Left lobe of liver (tissue), 2 donors: ENCODE data around the gene GLIS1. TPM values are rescaled to one million over a fixed set of nuclear protein-coding genes. Genes with fewer than 3 reads are reported as not detected.
A peak's percentile ranks its signal among the peaks of the same experiment; 100 is the strongest.

Source experiments
- ATAC-seq: fragments of 200-7000 bp; cut with Tn5 transposase; one replicate; pipeline ENCODE4 v1.9.1; 2020; ENCODE audit warnings: mild to moderate bottlenecking, moderate library complexity
- DNase-seq: peaks from one replicate; pipeline ENCODE4 v3.0.0-alpha.2; 2020; ENCODE audit warnings: low spot score
- total RNA-seq: library from RNA; stranded (reverse); gene quantifications from one replicate; pipeline ENCODE4 v1.2.1, GENCODE V29; 2021
- donor health status: DM: no; HTN: no; CAD: no; lungs with moderate emphysema.
- donor health status: DM: no; HTN: yes; CAD: no.

Gene GLIS1
- total RNA-seq, 1 donor from 2014 or later: not detected

DNA sequence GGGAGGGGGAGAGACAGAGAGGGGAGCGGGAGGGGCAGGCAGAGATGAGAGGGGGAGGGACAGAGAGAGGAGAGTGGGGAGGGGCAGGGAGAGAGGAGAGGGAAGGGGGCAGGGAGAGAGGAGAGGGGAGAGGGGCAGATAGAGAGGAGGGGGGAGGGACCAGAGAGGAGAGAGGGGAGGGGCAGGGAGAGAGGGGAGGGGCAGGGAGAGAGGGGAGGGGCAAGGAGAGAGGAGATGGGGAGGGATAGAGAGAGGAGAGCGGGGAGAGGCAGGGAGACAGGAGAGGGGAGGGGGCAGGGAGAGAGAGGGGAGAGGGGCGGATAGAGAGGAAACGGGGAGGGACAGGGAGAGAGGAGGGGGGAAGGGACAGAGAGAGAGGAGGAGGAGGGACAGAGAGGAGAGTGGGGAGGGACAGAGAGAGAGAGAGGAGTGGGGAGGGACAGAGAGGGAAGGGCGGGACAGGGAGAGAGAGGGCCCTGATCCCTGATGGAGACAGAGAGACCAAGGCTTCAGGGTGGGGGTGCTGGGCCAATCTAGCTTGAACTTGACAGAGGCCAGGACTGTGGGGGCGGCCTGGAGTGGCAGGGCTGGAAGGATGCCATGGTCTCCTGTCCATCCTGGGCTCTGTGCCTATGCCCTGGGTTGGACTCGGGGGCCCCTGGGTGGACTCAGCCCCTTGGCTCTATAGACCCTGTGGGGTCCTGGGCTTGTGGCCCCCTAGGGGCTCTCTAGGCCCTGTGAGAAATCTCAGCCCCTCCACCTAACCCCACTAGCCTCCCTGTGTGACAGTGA is 236.1 kb downstream of the GLIS1 start:
- ATAC-seq: no peak
- DNase-seq: no peak

DNA sequence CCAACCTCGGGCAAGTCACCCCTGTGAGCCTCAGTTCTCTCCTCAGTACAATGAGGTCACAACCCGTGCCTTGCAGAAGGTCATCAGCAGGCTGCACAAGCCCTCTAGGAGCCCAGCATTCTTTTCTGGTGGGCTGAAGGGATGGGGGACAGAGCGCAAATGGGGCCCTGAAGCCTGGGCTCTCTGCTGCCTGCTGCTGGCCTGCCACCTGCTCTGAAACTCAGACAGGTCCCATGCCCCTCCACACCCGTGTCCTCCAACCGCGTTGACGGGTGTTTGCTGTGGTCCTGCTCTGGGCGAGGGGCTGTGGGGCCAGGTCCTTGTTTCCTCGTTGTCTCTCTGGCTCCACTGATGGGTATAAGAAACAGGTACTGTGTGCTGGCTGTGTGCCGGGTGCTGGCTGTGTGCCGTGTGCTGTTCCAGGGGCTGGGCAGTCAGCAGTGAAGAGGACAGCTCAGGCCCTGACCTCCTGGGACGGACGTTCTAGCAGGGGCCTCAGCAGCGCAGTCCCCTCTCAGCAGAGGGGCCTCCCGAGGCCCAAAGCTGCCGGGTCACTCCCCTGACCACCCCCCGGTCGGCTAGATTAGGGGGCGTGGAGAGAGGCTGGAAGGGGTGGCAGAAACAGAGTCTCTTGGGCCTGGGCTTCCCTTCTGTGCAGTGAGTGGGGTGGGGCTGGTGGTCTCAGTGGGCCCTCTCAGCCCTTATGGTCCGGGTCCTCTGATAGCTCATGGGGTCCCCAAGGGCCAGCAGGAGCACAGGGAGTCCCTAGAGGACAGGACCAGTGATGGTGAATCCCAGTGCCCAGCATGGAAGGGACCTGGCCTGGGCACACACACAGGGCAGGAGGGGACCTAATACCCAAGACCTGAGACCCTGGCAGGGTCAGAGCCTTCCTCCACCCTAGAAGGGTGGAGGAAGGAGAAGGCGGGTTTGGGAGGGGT is 237.6 kb downstream of the GLIS1 start:
- ATAC-seq (no peak), DNase-seq (no peak)

DNA sequence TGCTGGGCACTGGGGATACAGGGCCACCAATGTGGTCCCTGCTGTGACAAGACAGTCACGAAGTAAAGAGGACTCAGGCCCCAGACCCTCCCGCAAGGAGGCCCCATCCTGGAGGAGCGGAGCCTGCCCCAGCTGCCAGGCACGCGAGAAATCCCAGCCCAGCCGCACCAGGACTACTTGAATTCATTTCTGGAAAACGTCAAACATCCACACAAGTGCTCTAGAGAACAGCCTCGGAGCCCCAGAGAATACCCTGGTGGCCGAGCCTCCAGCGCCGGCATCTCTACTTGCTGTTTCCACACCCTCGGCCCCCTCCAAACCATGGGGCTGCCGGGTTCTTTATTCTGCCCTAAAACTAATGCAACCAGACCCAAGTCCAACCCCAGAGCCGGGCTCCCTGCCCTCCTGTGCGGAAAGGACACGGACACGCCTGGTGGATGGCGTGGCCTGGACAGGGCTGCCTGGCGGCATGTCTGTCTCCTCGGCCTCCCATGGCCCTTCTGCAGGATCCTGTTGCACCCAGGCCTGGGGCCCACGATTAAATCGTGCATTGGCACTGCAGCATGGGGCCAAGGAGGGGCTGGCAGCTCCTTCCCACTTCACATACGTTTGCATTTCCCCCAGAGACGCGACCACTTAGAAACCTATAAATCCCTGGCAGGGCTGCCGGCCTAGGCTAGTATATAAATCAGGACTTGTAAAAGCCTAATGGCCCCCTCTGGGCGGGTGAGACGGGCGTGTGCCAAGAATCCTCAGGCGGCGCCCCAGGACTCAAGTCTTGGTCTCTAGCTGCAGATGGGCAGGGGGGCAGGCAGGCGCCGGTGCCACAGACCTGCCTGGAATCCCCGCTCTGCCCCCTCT is 238.5 kb downstream of the GLIS1 start:
- no peak for ATAC-seq
- no peak for DNase-seq

- ATAC-seq: no peak
- DNase-seq: no peak
Measured at GRCh38 chr1:53499257-53500203, 239.4 kb downstream of the GLIS1 start.

DNA sequence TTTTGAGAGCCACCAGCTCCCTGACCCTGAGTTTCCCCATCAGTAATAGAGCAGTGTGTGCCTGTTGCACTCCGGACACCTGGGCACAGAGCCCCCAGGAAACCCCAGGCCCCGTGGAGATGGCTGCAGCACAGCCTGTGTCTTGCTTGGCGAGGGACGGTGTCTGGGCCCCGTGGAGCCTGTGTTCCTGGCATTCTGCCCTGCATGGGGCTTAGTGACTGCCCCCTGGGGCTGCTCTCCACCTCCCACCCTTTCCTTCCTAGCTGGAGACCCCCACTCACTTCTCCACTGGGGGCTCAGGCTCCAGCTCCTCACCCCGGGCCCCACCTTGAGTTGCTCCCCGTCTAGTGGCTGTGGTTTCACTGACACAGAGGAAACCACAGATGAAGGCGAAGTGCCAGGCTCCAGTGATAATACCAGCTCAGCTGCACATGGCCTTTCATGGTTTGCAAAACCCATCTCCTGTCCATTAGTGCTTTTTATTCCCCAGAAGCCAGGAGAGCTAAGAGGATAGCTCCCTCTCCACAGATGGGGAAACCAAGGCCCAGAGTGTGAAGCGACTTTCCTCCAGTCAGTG is 240.3 kb downstream of the GLIS1 start:
- DNase-seq (no peak), ATAC-seq (no peak)

DNA sequence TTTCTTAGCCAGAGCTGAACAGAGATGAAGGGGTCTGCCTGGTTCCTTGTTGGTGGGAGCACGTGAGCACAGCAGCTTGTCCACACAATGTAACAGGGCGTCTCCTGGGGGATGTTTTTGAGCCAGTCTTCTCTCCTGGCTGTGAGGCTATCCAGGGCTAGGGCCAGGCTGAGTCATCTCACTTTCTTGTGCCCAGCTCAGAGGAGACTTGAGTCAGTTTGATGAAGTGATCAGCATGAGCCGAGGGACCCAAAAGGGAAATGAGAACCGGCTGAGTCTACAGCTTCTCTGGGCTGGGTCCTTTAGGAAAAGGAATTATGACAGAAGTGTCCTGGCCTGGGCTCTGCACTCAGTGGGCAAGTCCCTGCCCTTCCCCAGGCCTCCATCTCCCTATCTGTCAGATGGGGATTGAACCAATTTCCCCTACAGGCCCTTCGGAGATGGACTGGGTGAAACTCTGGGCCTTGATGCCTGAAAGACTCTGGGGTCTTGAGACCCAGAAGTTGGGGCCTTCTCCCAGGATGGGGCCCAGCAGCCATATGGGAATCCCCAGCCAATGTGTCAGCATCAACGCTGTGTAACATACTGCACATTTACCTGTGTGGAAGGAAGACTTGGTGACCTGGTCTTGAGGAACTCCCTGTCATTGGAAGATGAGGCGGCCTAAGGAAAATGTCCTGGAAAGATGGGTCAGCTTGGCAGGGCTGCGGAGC is 243.2 kb downstream of the GLIS1 start:
- no peak for ATAC-seq
- no peak for DNase-seq

DNA sequence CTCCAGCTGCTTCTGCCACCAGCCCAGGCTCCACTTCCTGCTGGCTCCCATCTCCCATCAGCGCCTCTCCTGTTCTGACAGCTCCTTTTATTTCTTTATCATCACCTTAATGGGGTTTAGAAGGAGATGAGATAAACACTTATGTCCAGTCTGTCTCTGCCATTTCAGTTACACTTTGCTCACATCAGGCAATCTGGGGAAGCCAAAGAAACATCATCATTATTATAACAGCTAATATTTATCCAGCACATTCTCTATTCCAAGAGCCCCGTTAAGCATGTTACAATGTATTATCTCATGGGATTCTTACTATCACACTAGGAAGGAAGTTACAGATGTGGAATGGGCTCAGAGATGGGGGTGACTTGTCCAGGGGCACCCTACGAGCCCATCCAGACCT is 248.6 kb downstream of the GLIS1 start:
- ATAC-seq (no peak), DNase-seq (no peak)

GRCh38 chr1:53486395-53487026 is 252.5 kb downstream of the GLIS1 start:
- no peak for DNase-seq
- ATAC-seq: no peak

- DNase-seq: peak; percentile 69
- peak; percentile 95 for ATAC-seq
Measured at GRCh38 chr1:53485478-53486394, 253.2 kb downstream of the GLIS1 start.

DNA sequence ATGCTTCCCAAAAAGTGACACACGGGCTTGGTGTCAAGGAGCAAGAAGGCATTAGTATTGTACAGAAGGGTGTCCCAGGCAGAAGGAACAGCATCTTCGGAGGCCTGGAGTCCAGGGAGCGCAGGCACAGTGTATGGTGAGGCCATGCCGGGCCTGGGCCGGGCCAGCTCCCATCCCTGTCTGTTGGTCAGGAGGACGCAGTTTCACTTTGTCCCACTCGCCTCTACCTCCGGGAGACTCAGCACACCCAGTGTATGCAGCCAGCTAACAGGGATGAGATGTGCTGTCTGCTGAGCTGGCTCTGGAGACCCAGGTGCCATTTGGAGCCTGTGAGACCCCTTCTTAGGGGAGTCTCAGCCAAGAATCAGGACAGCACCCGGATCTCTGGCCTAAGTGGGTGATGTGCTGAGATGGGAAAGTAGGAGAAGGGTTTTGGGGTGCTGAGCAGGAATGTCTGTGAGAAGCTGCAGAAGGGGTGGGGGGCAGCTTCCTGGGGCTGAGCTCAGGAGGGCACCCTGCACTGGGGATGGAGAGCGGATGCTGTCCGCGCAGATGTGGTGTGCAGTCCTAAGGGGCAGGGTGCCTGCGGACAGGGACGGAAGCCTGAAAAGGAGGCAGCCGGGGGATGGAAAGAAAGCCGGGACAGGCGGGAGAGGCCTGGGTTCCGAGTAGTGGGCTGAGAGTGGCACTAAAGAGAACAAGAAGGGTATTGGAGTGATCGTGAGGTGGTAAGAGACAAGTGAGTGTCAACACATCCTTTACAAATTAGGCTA is 254.1 kb downstream of the GLIS1 start:
- no peak for DNase-seq
- no peak for ATAC-seq

DNA sequence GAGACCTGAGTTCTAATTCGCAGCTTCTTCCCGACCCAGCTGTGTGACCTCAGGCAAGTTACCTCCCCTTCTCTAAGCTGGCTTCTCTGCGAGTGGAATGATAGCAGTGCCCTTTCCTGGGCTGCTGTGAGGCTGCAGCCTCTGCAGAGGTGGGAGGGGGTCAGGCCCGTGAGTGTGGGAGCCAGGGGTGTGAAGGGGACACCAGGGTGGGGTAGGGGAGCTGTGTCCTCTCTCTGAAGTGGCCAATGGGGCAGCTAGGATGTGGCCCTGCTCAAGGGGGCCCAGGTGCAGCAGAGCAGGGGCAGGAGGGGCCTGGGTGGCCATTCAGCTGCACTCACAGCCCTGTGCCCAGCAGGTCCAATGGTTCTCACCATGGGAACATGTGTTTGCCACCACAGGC is 255.3 kb downstream of the GLIS1 start:
- DNase-seq (no peak), ATAC-seq (no peak)

DNA sequence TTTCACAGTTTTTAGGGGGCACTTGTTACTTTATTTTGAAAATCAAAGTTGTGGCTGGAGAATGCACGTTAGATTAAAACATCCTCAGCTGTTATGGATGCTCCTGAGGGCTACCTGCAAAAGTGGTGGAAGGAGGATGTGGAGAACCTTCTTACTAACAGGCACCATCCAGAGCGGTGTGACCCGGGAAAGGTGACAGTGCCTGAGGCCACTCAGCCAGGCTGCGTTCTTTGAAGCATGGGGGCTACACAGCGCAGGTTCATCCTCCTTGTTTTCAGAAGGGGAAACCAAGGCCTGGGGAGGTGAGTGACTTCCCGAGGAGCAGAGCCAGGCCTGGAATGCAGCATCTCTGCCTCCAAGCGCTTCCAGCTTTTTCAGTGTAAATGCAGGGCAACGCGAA is 255.8 kb downstream of the GLIS1 start:
- DNase-seq (no peak), ATAC-seq (no peak)

DNA sequence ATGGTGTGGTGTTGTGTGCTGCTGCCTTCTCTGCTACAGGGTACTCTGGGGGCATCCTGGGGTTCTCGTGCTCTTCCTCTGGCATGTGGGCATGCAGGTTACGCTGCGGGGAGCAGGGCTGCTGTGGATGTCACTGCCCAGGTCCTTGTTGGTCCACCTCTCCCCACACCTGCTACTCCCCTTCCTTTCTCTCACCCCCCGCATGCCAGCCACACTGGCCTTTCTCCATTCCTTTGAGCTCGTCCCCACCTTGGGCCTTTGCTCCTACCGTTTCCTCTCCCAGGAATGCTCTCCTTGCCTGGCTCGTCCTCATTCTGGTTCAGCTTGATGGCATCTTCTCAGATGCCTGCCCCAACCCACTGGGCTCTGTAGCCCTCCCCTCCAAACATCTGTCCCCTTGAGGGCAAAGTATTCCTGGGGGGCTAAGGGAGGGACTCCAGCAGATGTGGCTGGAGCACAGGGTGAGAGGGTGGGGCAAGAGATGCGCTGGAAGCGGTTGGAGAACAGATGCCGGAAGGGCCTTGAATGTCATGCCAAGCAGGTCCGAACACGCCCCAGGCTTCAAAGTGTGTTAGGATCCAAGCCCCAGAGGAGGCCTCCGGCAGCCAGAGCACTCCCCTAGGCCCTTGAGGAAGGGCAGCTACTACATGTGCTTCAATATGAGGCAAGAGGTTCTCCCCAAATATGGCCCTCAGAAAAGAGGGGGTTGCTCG is 256.4 kb downstream of the GLIS1 start:
- DNase-seq: no peak
- ATAC-seq: no peak

GRCh38 chr1:53481456-53481855 is 257.5 kb downstream of the GLIS1 start:
- DNase-seq: no peak
- no peak for ATAC-seq

- DNase-seq: no peak
- no peak for ATAC-seq
Measured at GRCh38 chr1:53480678-53481077, 258.3 kb downstream of the GLIS1 start.

GRCh38 chr1:53478502-53478818 is 260.5 kb downstream of the GLIS1 start:
- ATAC-seq (no peak), DNase-seq (no peak)
